HCT116 (cell line): Measurements from ENCODE around the gene ZNF747. TPM values are rescaled to one million over a fixed set of nuclear protein-coding genes. Genes with fewer than 3 reads are reported as not detected.

Experiments used
- ATAC-seq: fragments of 200-7000 bp; cut with Tn5 transposase; 2 replicates; pipeline ENCODE4 v1.9.1; 2020; ENCODE audit warnings: mild to moderate bottlenecking, moderate library complexity
- BruUV-seq: library from RNA; stranded (reverse); fragments of 400-500 nt; replicated peaks from 2 replicates; lab custom pipeline; 2021; lab: Mats Ljungman, UMichigan
- CTCF ChIA-PET: fragments of 300-600 bp; sonication (Branson Sonifier 250); formaldehyde crosslinking; loops from one replicate; lab custom pipeline; 2021; ENCODE audit warnings: antibody characterized with exemption; lab: Charles Lee
- POLR2A ChIA-PET: fragments of 300-600, 350-600 bp; sonication (Branson Sonifier 250); formaldehyde crosslinking; loops from one replicate; lab custom pipeline; 2021; ENCODE audit warnings: antibody characterized with exemption; lab: Charles Lee
- RAD21 ChIA-PET, 2 experiments: fragments of 300-600 bp; sonication (Branson Sonifier 250); formaldehyde crosslinking; loops; one replicate each; lab custom pipeline; 2023; ENCODE audit warnings: low total read pairs in 2 of 2; ENCODE audit not compliant: uncharacterized antibody in 2 of 2, unreplicated experiment in 2 of 2, low non-redundant PET in 1 of 2; lab: Charles Lee
- DNase-seq: peaks from one replicate; pipeline ENCODE4 v3.0.0-alpha.2; 2010; ENCODE audit warnings: low read depth, low spot score
- H2AFZ ChIP-seq: fragments of 200-600 bp; shearing (Covaris generic), sonication (generic); 2 replicates; pipeline ENCODE4 v1.6.1; 2017; ENCODE audit warnings: low read depth, mixed run types, mixed read lengths, antibody characterized with exemption, low read length; ENCODE audit not compliant: poor library complexity, severe bottlenecking
- H3K27ac ChIP-seq: 2 replicates; pipeline ENCODE4 v1.5.1; 2012; ENCODE audit warnings: low read depth, low read length
- H3K27me3 ChIP-seq: fragments of 200-600 bp; sonication (generic); 2 replicates; pipeline ENCODE4 v1.6.1; 2016; ENCODE audit warnings: mixed run types, low read length, mixed read lengths; ENCODE audit not compliant: insufficient read depth
- H3K36me3 ChIP-seq, 2 experiments: fragments of 200-500 bp in 1 of 2; fragments of 200-600 bp in 1 of 2; sonication (Bioruptor generic) in 1 of 2; sonication (generic) in 1 of 2; 2 replicates each; pipeline versions ENCODE4 v1.5.1 to v1.6.1; 2014 to 2016; ENCODE audit warnings: low read length in 2 of 2, inconsistent platforms in 1 of 2, mixed read lengths in 1 of 2, mixed run types in 1 of 2; ENCODE audit not compliant: insufficient read depth in 2 of 2, control insufficient read depth in 1 of 2
- H3K4me1 ChIP-seq, 2 experiments: fragments of 200-600 bp in 1 of 2; sonication (generic) in 1 of 2; 2 replicates each; pipeline versions ENCODE4 v1.5.1 to v1.6.1; 2012 to 2017; ENCODE audit warnings: low read length in 2 of 2, inconsistent platforms in 1 of 2, mild to moderate bottlenecking in 1 of 2, mixed read lengths in 1 of 2, mixed run types in 1 of 2, moderate library complexity in 1 of 2; ENCODE audit not compliant: insufficient read depth in 2 of 2, control insufficient read depth in 1 of 2
- H3K4me2 ChIP-seq: fragments of 200-600 bp; sonication (generic); 2 replicates; pipeline ENCODE4 v1.6.1; 2017; ENCODE audit warnings: mixed run types, low read length, mixed read lengths
- H3K4me3 ChIP-seq, 2 experiments: fragments of 200-600 bp in 1 of 2; sonication (generic) in 1 of 2; replicated peaks in 1 of 2; 2 replicates each; pipeline ENCODE4 v1.5.1; 2011 to 2016; ENCODE audit warnings: low read length in 2 of 2, control low read depth in 1 of 2, low read depth in 1 of 2, mild to moderate bottlenecking in 1 of 2, mixed read lengths in 1 of 2, mixed run types in 1 of 2
- H3K79me2 ChIP-seq: fragments of 200-600 bp; sonication (generic); 2 replicates; pipeline ENCODE4 v1.6.1; 2017; ENCODE audit warnings: mild to moderate bottlenecking, mixed run types, low read length, moderate library complexity, mixed read lengths; ENCODE audit not compliant: insufficient read depth
- H3K9ac ChIP-seq: fragments of 200-600 bp; sonication (generic); 2 replicates; pipeline ENCODE4 v1.6.1; 2016; ENCODE audit warnings: low read length, mixed read lengths
- H3K9me2 ChIP-seq: fragments of 200-600 bp; sonication (generic), shearing (Covaris generic); 2 replicates; pipeline ENCODE4 v1.6.1; 2017; ENCODE audit warnings: mixed run types, mild to moderate bottlenecking, moderate library complexity; ENCODE audit not compliant: insufficient read depth
- H3K9me3 ChIP-seq, 2 experiments: fragments of 200-500 bp in 1 of 2; fragments of 200-600 bp in 1 of 2; sonication (Bioruptor generic) in 1 of 2; sonication (generic) in 1 of 2; 2 replicates each; pipeline ENCODE4 v1.6.1; 2014 to 2017; ENCODE audit warnings: low read length in 2 of 2, mixed read lengths in 2 of 2, inconsistent platforms in 1 of 2, low read depth in 1 of 2, mild to moderate bottlenecking in 1 of 2, mixed run types in 1 of 2, moderate library complexity in 1 of 2; ENCODE audit not compliant: control insufficient read depth in 1 of 2, insufficient read depth in 1 of 2
- H4K20me1 ChIP-seq: fragments of 200-600 bp; sonication (generic), shearing (Covaris generic); 2 replicates; pipeline ENCODE4 v1.6.1; 2017; ENCODE audit warnings: mixed run types, mild to moderate bottlenecking, moderate library complexity; ENCODE audit not compliant: insufficient read depth
- CBX3 ChIP-seq: IDR thresholded peaks from 2 replicates; pipeline ENCODE4 v1.6.1; 2012; ENCODE audit warnings: low read depth
- CEBPB ChIP-seq: IDR thresholded peaks from 2 replicates; pipeline ENCODE4 v1.6.1; 2012; ENCODE audit warnings: low read depth
- EGR1 ChIP-seq: IDR thresholded peaks from 2 replicates; pipeline ENCODE4 v1.6.1; 2012; ENCODE audit warnings: low read depth
- ELF1 ChIP-seq: IDR thresholded peaks from 2 replicates; pipeline ENCODE4 v1.6.1; 2012; ENCODE audit warnings: low read depth, borderline replicate concordance
- EZH2 ChIP-seq: fragments of 200-600 bp; sonication (generic); IDR thresholded peaks from 2 replicates; pipeline ENCODE4 v1.6.1; 2017; ENCODE audit warnings: antibody characterized with exemption, mixed run types
- EZH2phosphoT487 ChIP-seq: fragments of 200-600 bp; IDR thresholded peaks from 2 replicates; pipeline ENCODE4 v1.6.1; 2018; ENCODE audit warnings: antibody characterized with exemption, borderline replicate concordance
- JUND ChIP-seq: IDR thresholded peaks from 2 replicates; pipeline ENCODE4 v1.6.1; 2012
- RAD21 ChIP-seq: IDR thresholded peaks from 2 replicates; pipeline ENCODE4 v1.6.1; 2012; ENCODE audit warnings: low read depth, mild to moderate bottlenecking
- SP1 ChIP-seq: IDR thresholded peaks from 2 replicates; pipeline ENCODE4 v1.6.1; 2012; ENCODE audit warnings: low read depth
- SRF ChIP-seq: IDR thresholded peaks from 2 replicates; pipeline ENCODE4 v1.6.1; 2012; ENCODE audit warnings: low read depth
- YY1 ChIP-seq: IDR thresholded peaks from 2 replicates; pipeline ENCODE4 v1.6.1; 2011; ENCODE audit warnings: low read length, low read depth, moderate library complexity, mild to moderate bottlenecking; ENCODE audit not compliant: insufficient replicate concordance; ENCODE audit errors: extremely low read depth
- ZFX ChIP-seq: fragments of 450-650 bp; IDR thresholded peaks from 2 replicates; pipeline ENCODE4 v1.6.1; 2017
- intact Hi-C: fragments of 100-400 bp; cut with micrococcal nuclease; formaldehyde crosslinking; loops from 2 replicates; pipeline ENCODE4 v1.10.0; 2022
- total RNA-seq: library from RNA; stranded (reverse); gene quantifications from one replicate; pipeline ENCODE4 v1.2.1, GENCODE V29; 2021; ENCODE audit not compliant: unreplicated experiment
- TF ChIP-seq, protein P1 (sequence below), 3 experiments: fragments of 200-600 bp in 1 of 3; sonication (generic) in 1 of 3; IDR thresholded peaks in 2 of 3; conservative IDR thresholded peaks in 1 of 3; 2 replicates each; pipeline ENCODE4 v1.5.1; 2012 to 2017; ENCODE audit warnings: low read depth in 2 of 3, low read length in 2 of 3, antibody characterized with exemption in 1 of 3, borderline replicate concordance in 1 of 3, control low read depth in 1 of 3, mild to moderate bottlenecking in 1 of 3, mixed read lengths in 1 of 3, mixed run types in 1 of 3, moderate library complexity in 1 of 3; ENCODE audit not compliant: insufficient read depth in 1 of 3
- TF ChIP-seq, protein P2 (sequence below): IDR thresholded peaks from 2 replicates; pipeline ENCODE4 v1.6.1; 2012
- TF ChIP-seq, protein P3 (sequence below): IDR thresholded peaks from 2 replicates; pipeline ENCODE4 v1.6.1; 2012

ZNF747 gene
- total RNA-seq, 1 experiment from 2014 or later, result 2.1 TPM

DNA sequence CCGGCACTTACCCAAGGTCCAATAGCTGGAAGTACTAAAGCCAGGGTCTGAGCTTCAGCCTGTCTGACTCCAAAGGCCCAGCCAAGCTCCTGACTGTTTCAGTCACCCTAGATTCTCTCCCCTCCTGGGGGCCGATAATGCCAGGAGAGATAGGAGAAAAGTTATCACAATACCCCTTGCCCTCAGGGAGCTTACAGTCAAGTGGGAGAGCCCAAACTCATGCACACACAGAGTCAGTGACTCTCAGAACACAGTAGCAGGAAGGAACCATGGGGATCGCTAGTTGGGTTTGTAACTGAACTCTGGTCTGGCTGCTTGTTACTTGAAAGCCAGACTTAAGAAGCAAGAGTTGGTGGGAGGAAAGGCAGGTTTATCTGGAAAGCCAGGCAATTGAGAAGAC, 23.1 kb downstream of the ZNF747 start:
- H3K9ac ChIP-seq, result no peak overlapping the region
- ChIA-PET RAD21 (no interaction called here), CTCF (no interaction called here), POLR2A (no interaction called here)
- H3K4me3 ChIP-seq, result no peak overlapping the region
- no TSS peak for BruUV-seq
- TF ChIP-seq ELF1, result no peak
- no peak for TF ChIP-seq RAD21
- TF ChIP-seq, protein P1, sequence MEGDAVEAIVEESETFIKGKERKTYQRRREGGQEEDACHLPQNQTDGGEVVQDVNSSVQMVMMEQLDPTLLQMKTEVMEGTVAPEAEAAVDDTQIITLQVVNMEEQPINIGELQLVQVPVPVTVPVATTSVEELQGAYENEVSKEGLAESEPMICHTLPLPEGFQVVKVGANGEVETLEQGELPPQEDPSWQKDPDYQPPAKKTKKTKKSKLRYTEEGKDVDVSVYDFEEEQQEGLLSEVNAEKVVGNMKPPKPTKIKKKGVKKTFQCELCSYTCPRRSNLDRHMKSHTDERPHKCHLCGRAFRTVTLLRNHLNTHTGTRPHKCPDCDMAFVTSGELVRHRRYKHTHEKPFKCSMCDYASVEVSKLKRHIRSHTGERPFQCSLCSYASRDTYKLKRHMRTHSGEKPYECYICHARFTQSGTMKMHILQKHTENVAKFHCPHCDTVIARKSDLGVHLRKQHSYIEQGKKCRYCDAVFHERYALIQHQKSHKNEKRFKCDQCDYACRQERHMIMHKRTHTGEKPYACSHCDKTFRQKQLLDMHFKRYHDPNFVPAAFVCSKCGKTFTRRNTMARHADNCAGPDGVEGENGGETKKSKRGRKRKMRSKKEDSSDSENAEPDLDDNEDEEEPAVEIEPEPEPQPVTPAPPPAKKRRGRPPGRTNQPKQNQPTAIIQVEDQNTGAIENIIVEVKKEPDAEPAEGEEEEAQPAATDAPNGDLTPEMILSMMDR (IDR thresholded peaks at IDR 0.05 in 2 of 3, conservative IDR thresholded peaks at IDR 0.05 in 1 of 3; ENCODE audit: borderline replicate concordance in 1 of 3, insufficient read depth in 1 of 3, low read depth in 2 of 3, low read length in 2 of 3), result no peak
- no peak for TF ChIP-seq EGR1
- TF ChIP-seq SP1, result no peak
- no peak for TF ChIP-seq SRF
- no peak for TF ChIP-seq EZH2
- no peak for TF ChIP-seq YY1
- TF ChIP-seq JUND, result no peak
- no peak for TF ChIP-seq EZH2phosphoT487
- no peak for TF ChIP-seq ZFX
- TF ChIP-seq, protein P2, sequence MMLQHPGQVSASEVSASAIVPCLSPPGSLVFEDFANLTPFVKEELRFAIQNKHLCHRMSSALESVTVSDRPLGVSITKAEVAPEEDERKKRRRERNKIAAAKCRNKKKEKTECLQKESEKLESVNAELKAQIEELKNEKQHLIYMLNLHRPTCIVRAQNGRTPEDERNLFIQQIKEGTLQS, result no peak
- TF ChIP-seq CEBPB, result no peak
- TF ChIP-seq, protein P3, sequence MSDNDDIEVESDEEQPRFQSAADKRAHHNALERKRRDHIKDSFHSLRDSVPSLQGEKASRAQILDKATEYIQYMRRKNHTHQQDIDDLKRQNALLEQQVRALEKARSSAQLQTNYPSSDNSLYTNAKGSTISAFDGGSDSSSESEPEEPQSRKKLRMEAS, result no peak
- no peak for TF ChIP-seq CBX3
- H3K27me3 ChIP-seq, result no peaks in the 10 kb centered on the region
- H3K9me3 ChIP-seq, result no peaks in the 10 kb centered on the region
- H3K4me2 ChIP-seq, result no peak overlapping the region
- DNase-seq (no peak), ATAC-seq (no peak)
- H2AFZ ChIP-seq, result no peak overlapping the region
- no peaks in the 10 kb centered on the region for H4K20me1 ChIP-seq
- no peaks in the 10 kb centered on the region for H3K36me3 ChIP-seq
- intact Hi-C loops, result no loop called here
- H3K27ac ChIP-seq, result no peak overlapping the region
- no peaks in the 10 kb centered on the region for H3K9me2 ChIP-seq
- no peaks in the 10 kb centered on the region for H3K4me1 ChIP-seq
- no peaks in the 10 kb centered on the region for H3K79me2 ChIP-seq
